ENCODE data around the gene EGR4. TPM values are rescaled to one million over a fixed set of nuclear protein-coding genes. Genes with fewer than 3 reads are reported as not detected.
A peak's percentile ranks its signal among the peaks of the same experiment; 100 is the strongest.

EGR4 gene
- total and polyA plus RNA-seq, 4 donors = 0.02 TPM; not detected in 3

- H3K27me3 ChIP-seq (ENCODE audit: control insufficient read depth in 4 of 4, insufficient read depth in 4 of 4, low read length in 3 of 4) = peaks cover 0 to 11% (median 6%) of the 10 kb centered on the region in 4 donors
- 92% methylated on average over 3 of the region's 3 CpGs for WGBS
Measured at GRCh38 chr2:73286134-73286655, 7.2 kb downstream of the EGR4 start.

DNA sequence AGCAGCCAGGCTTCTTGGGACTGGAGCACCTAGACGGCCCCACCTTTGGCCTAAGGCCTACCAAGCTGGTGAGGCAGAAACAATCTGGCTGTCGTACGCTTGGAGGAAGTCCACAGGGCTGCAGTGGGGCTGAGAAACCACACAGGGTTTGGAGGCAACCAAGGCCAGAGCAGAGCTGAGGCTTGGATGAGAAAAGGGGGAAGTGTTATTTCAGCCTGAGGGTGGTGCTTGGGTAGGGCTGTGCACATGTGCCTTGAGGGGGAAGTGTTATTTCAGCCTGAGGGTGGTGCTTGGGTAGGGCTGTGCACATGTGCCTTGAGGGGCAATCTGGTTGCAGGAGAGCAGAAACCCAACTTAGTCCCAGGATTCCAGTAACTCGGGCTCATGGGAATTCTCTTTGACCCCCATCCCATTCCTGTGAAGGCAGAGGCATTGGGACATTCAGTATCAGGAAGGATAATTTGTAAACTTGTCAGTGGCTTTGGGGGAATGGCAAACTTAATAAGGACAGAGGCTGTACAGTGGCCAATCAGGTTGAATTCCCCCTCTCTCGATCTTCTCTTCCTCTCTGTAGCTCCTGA is 8.1 kb downstream of the EGR4 start:
- TF ChIP-seq, protein P1, sequence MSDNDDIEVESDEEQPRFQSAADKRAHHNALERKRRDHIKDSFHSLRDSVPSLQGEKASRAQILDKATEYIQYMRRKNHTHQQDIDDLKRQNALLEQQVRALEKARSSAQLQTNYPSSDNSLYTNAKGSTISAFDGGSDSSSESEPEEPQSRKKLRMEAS (IDR thresholded peaks at IDR 0.05) = peak; percentile 20
- TF ChIP-seq EGR1 (IDR thresholded peaks at IDR 0.05; ENCODE audit: low read depth in 2 of 2) = no peak
- H3K4me3 ChIP-seq (ENCODE audit: low read depth in 1 of 3, low read length in 3 of 3) = no peak overlapping the region
- H3K36me3 ChIP-seq (ENCODE audit: control insufficient read depth in 4 of 4, insufficient read depth in 3 of 4, low read depth in 1 of 4, low read length in 3 of 4) = no peaks in the 10 kb centered on the region
- no peak overlapping the region for H3K9ac ChIP-seq (ENCODE audit: low read depth in 1 of 2, low read length in 2 of 2)
- H3K27me3 ChIP-seq (ENCODE audit: control insufficient read depth in 4 of 4, insufficient read depth in 4 of 4, low read length in 3 of 4) = peaks cover 0 to 11% (median 6%) of the 10 kb centered on the region in 4 donors
- H3K27ac ChIP-seq (ENCODE audit: low read depth in 1 of 2, low read length in 2 of 2) = no peak overlapping the region
- WGBS = 48% methylated on average over 5 of the region's 5 CpGs
- H3K4me1 ChIP-seq (ENCODE audit: control insufficient read depth in 4 of 4, insufficient read depth in 4 of 4, low read length in 3 of 4) = peaks cover 0 to 13% (median 5%) of the 10 kb centered on the region in 4 donors
- H3K9me3 ChIP-seq (ENCODE audit: control insufficient read depth in 4 of 4, low read length in 3 of 4) = no peaks in the 10 kb centered on the region
- DNase-seq (ENCODE audit: low spot score) = no peak

More at GRCh38 chr2:73286134-73286655, 7.2 kb downstream of the EGR4 start:
- Histone ChIP-seq H3K9me3 (ENCODE audit: control insufficient read depth in 4 of 4, low read length in 3 of 4) (no peaks in the 10 kb centered on the region), H3K27ac (ENCODE audit: low read depth in 1 of 2, low read length in 2 of 2) (no peak overlapping the region), H3K4me1 (ENCODE audit: control insufficient read depth in 4 of 4, insufficient read depth in 4 of 4, low read length in 3 of 4) (peaks cover under 1 to 13% (median 6%) of the 10 kb centered on the region in 4 donors), H3K36me3 (ENCODE audit: control insufficient read depth in 4 of 4, insufficient read depth in 3 of 4, low read depth in 1 of 4, low read length in 3 of 4) (no peaks in the 10 kb centered on the region), H3K4me3 (ENCODE audit: low read depth in 1 of 3, low read length in 3 of 3) (no peak overlapping the region), H3K9ac (ENCODE audit: low read depth in 1 of 2, low read length in 2 of 2) (no peak overlapping the region)
- TF ChIP-seq YY1 (IDR thresholded peaks at IDR 0.05) (no peak), TAF1 (conservative IDR thresholded peaks at IDR 0.05) (no peak), EGR1 (IDR thresholded peaks at IDR 0.05; ENCODE audit: low read depth in 2 of 2) (no peak)
- no peak for DNase-seq (ENCODE audit: low spot score)

DNA sequence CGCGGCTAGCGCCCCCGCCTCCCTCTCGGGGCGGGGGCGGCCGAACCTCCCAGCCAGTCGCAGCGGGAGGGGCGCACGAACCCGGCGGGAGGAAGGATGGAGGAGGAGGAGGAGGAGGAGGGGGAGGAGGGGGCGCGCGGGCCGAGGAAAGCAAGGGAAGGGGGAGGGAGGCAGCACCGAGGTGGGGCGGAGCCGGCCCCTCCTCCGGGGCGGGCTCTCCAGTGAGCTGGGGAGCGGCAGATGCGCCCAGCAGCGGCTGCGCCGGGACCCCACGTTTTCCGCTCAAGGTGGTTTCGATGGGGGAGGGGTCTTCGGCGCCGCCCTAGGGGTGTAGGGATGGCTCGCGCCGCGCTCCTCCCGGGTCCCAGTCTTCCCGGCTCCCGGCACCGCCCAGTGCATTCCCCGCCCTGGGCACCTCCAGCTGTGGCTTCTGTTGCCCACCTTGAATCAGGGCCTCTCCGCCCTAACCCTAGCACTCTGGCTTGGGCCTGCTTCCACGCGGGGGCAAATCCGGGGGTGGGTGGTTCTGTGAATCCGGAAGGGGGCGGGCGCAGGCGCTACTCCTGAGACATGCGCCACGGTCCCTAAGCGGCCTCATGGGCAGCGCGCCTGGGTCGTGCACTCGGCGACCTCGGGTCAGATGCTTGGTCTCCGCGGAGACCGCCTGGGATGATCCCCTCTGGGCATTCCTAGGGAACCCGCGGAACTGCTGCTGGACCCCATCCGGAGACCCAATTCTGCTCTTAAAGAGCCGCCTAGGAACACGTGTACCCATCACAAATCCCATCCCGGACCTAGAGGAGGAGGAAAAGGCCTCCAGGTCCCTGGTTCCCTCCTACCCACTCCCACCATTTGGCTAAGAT is 8.8 kb downstream of the EGR4 start, which contains the start of gene FBXO41:
FBXO41 (minus strand) TSS at position 183 of the 863 bp plus-strand sequence. CDS start 14,848 bp downstream, outside the sequence.
- Histone ChIP-seq H3K9me3 (ENCODE audit: control insufficient read depth in 4 of 4, low read length in 3 of 4) (no peaks in the 10 kb centered on the region), H3K36me3 (ENCODE audit: control insufficient read depth in 4 of 4, insufficient read depth in 3 of 4, low read depth in 1 of 4, low read length in 3 of 4) (no peaks in the 10 kb centered on the region), H3K9ac (ENCODE audit: low read depth in 1 of 2, low read length in 2 of 2) (no peak within 1 kb of the TSS), H3K27me3 (ENCODE audit: control insufficient read depth in 4 of 4, insufficient read depth in 4 of 4, low read length in 3 of 4) (peaks cover 0 to 11% (median 2%) of the 10 kb centered on the region in 4 donors), H3K4me3 (ENCODE audit: low read depth in 1 of 3, low read length in 3 of 3) (peak within 1 kb of the TSS in 2 of 3 donors; percentile 46 to 59), H3K27ac (ENCODE audit: low read depth in 1 of 2, low read length in 2 of 2) (no peak within 1 kb of the TSS), H3K4me1 (ENCODE audit: control insufficient read depth in 4 of 4, insufficient read depth in 4 of 4, low read length in 3 of 4) (peaks cover 0 to 13% (median 5%) of the 10 kb centered on the region in 4 donors)
- 4% methylated on average over 67 of the region's 69 CpGs for WGBS
- DNase-seq (ENCODE audit: low spot score) = no peak
- TF ChIP-seq, protein P2, sequence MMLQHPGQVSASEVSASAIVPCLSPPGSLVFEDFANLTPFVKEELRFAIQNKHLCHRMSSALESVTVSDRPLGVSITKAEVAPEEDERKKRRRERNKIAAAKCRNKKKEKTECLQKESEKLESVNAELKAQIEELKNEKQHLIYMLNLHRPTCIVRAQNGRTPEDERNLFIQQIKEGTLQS (IDR thresholded peaks at IDR 0.05) = no peak
- TF ChIP-seq TAF1 (conservative IDR thresholded peaks at IDR 0.05) (no peak), EGR1 (IDR thresholded peaks at IDR 0.05; ENCODE audit: low read depth in 2 of 2) (no peak), NR2F2 (IDR thresholded peaks at IDR 0.05) (no peak), RXRA (IDR thresholded peaks at IDR 0.05) (no peak), HNF4G (IDR thresholded peaks at IDR 0.05) (no peak), HNF4A (conservative IDR thresholded peaks at IDR 0.05) (no peak), GABPA (IDR thresholded peaks at IDR 0.05 in 1 of 2, conservative IDR thresholded peaks at IDR 0.05 in 1 of 2) (no peak), JUND (IDR thresholded peaks at IDR 0.05) (no peak), SP1 (IDR thresholded peaks at IDR 0.05) (no peak), RAD21 (IDR thresholded peaks at IDR 0.05) (no peak), YY1 (IDR thresholded peaks at IDR 0.05) (no peak), FOXA1 (IDR thresholded peaks at IDR 0.05) (no peak), ZBTB33 (IDR thresholded peaks at IDR 0.05) (no peak), FOXA2 (IDR thresholded peaks at IDR 0.05) (no peak)
- TF ChIP-seq, protein P1 (IDR thresholded peaks at IDR 0.05) = no peak
- TF ChIP-seq, protein P3, sequence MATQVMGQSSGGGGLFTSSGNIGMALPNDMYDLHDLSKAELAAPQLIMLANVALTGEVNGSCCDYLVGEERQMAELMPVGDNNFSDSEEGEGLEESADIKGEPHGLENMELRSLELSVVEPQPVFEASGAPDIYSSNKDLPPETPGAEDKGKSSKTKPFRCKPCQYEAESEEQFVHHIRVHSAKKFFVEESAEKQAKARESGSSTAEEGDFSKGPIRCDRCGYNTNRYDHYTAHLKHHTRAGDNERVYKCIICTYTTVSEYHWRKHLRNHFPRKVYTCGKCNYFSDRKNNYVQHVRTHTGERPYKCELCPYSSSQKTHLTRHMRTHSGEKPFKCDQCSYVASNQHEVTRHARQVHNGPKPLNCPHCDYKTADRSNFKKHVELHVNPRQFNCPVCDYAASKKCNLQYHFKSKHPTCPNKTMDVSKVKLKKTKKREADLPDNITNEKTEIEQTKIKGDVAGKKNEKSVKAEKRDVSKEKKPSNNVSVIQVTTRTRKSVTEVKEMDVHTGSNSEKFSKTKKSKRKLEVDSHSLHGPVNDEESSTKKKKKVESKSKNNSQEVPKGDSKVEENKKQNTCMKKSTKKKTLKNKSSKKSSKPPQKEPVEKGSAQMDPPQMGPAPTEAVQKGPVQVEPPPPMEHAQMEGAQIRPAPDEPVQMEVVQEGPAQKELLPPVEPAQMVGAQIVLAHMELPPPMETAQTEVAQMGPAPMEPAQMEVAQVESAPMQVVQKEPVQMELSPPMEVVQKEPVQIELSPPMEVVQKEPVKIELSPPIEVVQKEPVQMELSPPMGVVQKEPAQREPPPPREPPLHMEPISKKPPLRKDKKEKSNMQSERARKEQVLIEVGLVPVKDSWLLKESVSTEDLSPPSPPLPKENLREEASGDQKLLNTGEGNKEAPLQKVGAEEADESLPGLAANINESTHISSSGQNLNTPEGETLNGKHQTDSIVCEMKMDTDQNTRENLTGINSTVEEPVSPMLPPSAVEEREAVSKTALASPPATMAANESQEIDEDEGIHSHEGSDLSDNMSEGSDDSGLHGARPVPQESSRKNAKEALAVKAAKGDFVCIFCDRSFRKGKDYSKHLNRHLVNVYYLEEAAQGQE (IDR thresholded peaks at IDR 0.05) = no peak

All from liver (tissue), 9 donors.